HuH-7 (cell line): ENCODE data around the gene ZNF337.

Experiments
- DNase-seq: peaks from one replicate; pipeline ENCODE4 v3.0.0; 2011; ENCODE audit warnings: low spot score

ZNF337 gene

DNA sequence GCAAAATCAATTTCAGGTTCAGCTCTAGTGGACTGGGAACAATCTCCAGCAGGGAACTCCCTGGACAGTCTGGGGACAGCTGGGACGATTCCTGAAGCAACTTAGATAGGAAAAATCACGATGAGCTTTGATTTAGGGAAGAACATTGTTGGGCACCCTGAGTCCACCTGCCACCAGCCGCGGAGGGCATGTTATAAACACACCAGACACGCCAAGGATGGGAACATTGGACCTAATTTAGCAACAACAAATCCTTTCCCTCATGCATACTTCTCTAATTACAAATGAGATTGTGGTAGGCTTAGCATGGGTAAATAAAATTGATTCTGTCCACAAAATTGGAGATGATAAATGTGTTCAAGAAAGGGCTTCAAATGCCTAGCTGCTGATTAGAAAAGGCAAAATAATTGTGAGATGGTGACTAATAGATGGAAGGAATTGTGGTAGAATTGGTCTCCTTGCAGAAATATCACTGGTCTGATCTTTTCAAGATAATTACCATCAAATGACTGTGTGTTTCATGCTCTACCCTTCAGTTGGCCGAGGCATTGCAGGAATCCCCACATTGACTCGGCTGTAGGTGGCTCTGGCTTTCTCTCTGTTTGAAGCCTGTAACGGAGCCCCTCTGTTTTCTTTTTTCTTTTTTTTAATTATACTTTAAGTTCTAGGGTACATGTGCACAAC, 66.7 kb downstream of the ZNF337 start:
- no peak for DNase-seq

DNA sequence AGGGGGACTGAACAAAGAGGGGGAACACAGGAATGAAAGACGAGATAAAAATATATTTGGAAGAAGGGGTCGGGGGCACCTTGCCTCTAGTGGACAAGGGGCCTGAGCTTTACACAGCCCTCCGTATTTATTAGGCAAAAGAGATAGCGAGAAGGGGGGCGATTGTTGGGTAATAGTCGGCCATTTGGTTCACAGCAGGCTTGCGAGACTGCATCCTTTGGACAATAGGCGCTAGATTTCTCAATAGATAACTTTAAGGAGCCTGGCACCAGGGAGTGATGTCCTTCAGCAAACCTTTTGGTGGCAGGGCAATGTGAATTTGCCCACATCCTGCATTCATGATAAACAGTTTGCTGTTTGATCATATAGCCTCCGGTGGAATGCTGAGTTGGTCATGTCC, 69.9 kb downstream of the ZNF337 start:
- no peak for DNase-seq

DNA sequence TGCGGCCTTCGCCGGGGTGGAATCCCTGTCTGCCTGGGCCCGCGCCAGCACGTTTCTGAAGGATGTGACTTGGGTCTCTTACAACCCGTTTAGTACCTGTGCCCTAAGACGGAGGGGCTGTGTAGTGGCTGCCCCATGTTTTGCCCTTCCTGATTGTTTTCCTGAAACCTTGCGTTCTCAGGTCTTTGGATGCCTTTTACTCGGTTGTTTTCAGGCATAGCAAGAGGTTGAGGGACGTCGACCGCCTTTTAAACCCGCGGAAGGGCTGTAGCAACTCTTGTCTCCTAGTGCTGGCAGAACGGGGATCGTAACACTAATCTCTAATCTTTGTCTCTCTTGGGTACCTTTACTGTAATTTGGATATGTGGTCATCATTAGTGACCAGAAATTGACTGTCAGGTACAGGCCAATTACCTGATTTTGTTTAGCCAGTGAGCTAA, 72.1 kb downstream of the ZNF337 start:
- no peak for DNase-seq
